T-helper 22 cell (primary cell): Measurements from ENCODE around the gene HCAR3.
"Not testable (repeated sequence)": the region's sequence is repeated elsewhere in the genome, so short reads cannot be mapped to it uniquely, and the experiment has no call there.

Experiments used
- DNase-seq: peaks from one replicate; pipeline ENCODE4 v3.0.0-alpha.2; 2020; ENCODE audit warnings: low read depth

The HCAR3 gene

DNA sequence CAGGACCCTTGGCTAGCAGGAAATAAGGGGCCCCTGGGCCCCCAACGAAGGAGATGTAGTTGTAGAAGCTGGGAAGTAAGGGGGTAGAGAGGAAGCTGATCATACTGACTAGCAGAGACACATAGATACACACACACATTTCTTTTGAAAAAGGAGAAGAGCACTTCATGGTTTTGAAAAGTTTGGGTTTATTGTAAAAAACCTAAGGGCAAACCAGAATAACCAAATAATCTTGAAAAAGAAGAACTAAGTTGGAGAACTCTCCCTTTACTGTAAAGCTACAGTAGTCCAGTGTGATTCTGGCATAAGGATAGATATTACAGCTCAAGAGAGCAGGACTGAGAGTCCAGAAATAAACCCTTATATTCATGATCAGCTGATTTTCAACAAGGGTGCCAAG is 5.8 kb upstream of the HCAR3 start:
- no peak for DNase-seq

DNA sequence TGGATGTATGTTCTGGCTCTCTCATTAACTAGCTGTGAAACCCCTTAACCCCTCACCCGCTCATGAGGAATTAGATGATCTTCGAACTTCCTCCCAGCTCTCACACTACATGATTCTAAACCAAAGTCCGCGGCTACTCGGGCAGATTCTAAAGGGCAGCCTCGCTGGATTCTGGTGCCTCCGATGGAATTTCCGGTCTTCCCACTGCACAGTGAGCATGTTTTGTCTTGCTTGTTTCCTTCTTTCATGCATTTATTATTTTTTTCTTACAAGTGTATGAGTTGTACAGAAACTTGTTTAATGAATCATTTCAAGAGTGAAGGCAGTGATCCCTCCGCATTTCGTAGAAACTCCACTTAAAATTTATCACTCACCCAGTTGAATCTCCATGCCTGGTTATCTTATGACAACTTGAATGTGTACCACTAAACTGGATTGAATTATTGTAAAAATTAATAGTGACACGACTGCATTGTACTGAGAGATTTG is 4.5 kb upstream of the HCAR3 start:
- DNase-seq: no peak

DNA sequence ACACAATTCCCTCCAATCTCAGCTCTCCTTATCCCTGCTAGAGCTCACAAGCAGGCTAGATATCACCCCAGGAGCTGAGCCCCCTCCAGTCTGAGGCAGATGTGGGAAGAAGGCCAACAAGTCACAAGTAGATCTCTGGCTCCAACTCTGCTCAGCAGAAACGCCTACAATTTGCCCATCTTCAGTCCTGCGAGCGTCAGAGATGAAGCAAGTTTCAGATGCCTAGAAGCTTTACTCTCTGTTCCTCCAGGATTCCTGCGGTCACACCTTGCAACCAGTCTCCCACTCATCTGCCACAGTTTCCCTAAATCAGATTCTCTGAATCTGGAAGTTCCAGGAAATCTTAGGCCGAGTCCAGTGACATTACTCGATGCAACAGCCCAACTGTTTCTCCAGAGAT is 1.4 kb downstream of the HCAR3 start:
- not testable (repeated sequence) for DNase-seq

DNA sequence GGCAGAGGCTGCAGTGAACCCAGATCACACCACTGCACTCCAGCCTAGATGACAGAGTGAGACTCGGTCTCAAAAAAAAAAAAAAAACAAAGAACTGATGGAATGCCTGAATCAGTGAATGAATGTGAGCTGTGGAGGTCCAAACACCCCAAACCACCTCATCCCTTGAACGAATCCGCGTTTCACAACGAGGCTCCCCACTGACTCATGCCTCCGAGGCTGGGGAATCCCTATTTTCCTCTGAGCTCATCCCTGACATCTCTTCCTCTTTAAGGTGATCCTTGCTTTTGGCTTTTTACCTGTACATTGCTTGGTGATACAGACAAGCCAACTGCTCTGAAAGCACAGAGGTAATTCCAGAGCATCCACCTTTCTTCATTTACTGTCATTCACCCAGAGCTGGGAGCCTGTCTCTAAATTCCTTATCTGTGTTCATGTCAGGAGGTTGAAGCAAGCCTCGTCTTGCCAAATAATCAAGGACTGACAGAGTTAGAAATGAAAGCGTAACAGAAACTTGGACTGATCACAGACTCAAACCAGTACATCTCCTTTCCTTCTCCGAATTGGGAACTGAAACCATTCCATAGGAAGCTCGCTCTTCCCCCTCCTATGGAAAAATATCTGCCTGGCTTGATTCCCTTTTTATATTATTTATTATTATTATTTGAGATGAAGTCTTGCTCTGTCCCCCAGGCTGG is 3.0 kb downstream of the HCAR3 start:
- not testable (repeated sequence) for DNase-seq

DNA sequence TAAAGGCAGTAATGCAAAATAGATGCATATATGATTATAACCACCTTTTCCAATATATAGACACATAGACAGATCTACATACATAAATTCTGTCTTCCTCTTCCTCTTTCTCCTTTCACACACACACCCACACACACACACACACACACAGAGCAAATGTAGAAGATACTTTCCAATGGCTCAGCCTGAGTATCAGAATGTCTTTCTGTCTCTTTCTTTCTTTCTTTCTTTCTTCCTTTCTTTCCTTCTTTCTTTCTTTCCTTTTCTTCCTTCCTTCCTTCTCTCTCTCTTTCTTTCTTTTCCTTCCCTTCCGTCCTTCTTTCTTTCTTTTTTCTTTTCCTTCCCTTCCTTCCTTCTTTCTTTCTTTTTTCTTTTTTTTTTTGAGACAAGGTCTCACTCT is 5.3 kb downstream of the HCAR3 start:
- DNase-seq: not testable (repeated sequence)

DNA sequence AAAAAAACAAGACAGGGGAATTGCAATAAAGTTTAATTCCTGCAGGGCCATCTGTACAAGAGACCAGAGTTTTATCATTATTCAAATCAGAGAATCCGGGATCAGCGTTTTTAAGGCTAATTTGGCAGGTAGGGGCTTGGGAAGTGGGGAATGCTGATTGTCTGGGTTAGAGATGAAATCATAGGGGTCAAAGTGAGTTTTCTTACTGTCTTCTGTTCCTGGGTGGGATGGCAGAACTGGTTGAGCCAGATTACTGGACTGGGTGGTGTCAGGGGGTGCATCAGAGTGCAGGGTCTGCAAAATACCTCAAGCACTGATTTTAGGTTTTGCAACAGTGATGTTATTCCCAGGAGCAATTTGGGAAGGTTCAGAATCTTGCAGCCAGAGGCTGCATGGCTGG is 6.3 kb downstream of the HCAR3 start:
- not testable (repeated sequence) for DNase-seq

DNA sequence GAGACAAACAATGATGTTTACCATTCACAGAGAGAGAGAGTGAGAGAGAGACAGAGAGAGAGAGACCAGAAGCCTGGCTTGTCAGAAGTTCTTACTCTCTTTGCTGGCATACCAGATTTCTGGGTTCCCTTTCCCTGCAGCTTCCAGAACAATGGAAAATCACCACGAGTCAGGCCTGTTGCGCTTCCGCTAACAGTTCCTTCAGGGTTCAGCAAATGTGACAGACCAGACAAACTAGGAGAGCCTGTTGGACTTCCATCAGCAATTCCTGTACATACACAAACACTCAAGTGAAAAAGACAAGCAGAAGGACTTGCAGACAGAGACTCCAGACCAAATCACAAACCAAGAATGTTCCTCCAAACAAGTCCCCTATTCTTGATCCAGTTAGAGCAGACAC is 7.3 kb downstream of the HCAR3 start:
- DNase-seq: not testable (repeated sequence)

DNA sequence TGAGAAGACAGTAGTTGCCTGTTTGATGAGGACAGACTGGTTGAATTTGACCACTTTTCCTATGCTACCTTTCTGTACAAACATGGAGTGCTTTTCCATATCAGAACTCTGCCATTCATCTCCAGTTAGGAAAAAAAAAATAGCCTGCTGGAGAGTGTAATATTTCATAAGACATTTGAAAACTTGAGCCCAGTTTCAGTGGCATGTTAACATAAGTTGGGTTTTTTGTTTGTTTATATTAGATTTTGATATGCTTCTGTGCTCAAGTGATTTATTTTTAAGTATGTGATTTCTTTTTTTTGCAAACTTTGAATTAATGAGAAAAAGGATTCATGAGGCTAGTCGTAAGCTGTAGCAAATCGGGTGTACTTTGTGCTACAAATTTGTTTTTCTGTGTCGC is 12.8 kb downstream of the HCAR3 start:
- not testable (repeated sequence) for DNase-seq

DNA sequence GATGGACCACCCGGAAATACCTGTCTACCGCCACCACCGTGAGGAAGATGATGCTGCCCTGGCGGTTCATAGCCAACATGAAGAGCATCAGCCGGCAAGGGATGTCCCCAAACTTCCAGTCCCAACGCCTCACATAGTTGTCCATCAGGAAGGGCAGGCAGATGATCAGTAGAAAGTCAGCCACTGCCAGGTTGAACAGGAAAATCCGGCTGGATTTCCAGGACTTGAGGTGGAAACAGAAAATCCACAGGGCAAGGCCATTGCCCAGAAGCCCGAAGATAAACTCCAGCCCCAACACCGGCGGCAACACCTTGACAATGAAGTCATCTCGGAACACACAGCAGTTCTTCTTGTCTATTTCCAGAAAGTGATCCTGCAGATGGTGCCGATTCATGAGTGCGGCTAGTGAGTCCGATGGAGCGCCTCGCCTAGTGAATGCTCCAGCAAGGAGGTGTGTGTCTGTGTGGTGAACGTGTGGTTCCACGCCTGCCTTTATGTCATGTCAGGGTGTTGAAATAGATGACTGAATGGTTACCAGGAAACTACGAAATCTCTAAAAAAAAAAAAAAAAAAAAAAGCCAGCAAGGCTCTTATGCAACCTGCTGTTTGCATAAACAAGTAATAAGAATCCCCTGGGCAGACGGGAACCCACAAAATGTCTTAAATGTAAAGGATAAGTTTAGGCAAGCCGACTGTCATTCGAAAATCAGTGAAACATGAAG is 13.6 kb downstream of the HCAR3 start, which contains the start of gene HCAR2:
HCAR2 (minus strand) TSS at position 468 of the 722 bp plus-strand sequence; CDS start at position 394, 74 bp downstream.
- DNase-seq: not testable (repeated sequence)

DNA sequence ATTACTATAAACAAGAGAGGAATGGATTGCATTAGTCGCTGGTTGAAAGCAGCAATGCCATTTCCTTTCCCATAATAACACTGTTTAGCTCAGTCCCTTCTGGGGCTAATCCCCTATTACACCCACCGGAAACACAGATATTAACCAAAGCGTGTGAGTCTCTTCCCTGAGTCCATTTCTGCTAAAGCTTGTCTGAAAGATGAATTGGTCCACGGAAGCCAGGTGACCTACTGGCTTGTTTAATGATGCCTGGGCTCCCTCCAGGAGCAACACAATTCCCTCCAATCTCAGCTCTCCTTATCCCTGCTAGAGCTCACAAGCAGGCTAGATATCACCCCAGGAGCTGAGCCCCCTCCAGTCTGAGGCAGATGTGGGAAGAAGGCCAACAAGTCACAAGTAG is 15.1 kb downstream of the HCAR3 start:
- not testable (repeated sequence) for DNase-seq

DNA sequence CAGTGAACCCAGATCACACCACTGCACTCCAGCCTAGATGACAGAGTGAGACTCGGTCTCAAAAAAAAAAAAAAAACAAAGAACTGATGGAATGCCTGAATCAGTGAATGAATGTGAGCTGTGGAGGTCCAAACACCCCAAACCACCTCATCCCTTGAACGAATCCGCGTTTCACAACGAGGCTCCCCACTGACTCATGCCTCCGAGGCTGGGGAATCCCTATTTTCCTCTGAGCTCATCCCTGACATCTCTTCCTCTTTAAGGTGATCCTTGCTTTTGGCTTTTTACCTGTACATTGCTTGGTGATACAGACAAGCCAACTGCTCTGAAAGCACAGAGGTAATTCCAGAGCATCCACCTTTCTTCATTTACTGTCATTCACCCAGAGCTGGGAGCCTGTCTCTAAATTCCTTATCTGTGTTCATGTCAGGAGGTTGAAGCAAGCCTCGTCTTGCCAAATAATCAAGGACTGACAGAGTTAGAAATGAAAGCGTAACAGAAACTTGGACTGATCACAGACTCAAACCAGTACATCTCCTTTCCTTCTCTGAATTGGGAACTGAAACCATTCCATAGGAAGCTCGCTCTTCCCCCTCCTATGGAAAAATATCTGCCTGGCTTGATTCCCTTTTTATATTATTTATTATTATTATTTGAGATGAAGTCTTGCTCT is 16.4 kb downstream of the HCAR3 start:
- not testable (repeated sequence) for DNase-seq

DNA sequence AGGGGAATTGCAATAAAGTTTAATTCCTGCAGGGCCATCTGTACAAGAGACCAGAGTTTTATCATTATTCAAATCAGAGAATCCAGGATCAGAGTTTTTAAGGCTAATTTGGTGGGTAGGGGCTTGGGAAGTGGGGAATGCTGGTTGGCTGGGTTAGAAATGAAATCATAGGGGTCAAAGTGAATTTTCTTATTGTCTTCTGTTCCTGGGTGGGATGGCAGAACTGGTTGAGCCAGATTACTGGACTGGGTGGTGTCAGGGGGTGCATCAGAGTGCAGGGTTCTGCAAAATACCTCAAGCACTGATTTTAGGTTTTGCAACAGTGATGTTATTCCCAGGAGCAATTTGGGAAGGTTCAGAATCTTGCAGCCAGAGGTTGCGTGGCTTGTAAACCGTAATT is 19.7 kb downstream of the HCAR3 start:
- DNase-seq: not testable (repeated sequence)

DNA sequence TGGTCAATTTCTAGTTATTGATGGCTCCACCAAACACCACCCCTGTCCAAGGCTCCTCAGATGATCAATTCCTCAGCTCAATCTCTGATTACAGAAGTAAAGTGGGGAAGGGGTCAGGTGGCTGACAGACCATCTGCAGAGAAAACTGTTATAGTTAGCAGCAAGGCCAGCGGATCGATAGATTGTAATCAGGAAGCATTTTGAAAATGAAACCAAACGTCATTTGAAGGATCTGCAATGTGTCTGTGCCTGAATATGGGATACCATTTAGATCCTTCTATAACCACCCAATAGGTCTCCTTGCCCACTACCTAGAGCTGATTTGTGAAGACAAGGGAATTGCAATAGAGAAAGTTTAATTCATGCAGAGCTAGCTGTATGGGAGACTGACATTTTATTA is 25.0 kb downstream of the HCAR3 start:
- DNase-seq: no peak

DNA sequence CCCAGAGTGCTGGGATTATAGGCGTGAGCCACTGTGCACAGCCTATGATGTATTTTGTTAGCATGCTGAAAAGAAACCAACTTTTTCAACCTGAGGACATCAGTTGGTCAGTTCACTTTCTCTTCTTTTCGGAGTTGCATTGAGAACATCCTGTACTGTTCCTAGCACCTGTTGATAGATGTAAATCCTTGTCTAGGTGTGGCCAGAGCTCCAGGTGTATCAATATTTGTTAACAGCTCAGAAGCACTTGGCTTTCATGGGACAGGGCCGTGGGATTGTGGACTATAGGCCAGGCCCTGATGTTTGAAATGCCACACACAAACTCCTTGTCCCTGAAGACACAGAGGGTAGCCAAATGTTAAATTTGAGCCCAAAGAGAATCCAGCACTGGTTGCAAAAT is 28.3 kb downstream of the HCAR3 start:
- DNase-seq: no peak

DNA sequence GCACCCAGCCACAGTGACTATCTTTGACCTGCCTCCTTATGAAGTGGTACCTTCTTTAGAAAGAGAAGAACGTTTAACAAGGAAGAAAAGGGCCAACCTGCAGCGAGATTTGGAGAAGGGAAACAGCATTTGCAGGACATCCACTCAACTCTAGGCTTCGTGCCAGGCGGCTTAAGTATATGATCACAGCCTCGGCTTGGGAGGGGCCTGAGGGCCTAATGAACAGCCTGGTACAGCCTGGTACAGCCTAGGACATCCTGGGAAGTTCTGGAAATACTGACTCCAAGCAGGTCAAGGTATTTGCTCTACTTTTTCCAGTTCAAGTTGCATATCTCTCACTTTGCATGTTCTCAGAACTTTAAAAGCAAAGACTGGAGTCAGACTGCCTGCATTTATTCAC is 29.5 kb downstream of the HCAR3 start:
- no peak for DNase-seq

DNA sequence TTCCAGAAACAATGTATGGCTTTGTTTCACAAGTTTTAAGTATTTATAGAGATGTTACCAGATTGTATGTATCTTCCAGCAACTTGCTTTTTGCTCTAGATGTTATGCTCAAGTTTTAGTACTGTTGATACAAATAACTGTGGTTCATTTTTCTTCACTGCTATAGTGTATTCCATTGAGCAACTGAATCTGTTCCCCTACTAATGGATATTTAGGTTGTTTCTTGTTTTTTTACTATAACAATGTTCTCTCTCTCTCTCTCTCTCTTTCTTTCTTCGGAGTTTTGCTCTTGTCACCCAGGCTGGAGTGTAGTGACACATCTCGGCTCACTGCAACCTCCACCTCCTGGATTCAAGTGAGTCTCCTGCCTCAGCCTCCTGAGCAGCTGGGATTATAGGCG is 30.1 kb downstream of the HCAR3 start:
- no peak for DNase-seq

DNA sequence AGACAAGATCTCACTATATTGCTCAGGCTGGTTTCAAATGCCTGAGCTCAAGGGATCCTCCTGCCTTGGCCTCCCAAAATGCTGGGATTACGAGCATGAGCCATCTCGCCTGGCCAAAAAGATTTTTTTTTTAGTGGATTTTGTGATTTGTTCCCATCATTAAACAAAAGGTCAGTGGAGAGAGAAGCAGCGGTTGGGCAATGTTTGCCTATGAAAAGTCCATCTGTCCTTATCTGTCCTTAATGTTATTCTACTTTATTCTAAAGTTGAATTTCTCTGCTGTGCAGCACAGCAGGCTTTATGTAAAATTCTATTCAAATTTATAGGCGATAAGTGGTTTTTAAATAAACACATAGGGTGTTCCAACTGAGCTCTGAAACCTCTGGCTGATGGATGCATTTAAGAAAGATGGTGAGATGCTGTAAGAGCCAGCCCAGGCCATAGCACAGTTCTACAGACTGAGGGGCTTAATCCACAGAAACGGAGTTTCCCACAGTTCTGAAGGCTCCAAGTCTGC is 32.3 kb downstream of the HCAR3 start:
- no peak for DNase-seq

DNA sequence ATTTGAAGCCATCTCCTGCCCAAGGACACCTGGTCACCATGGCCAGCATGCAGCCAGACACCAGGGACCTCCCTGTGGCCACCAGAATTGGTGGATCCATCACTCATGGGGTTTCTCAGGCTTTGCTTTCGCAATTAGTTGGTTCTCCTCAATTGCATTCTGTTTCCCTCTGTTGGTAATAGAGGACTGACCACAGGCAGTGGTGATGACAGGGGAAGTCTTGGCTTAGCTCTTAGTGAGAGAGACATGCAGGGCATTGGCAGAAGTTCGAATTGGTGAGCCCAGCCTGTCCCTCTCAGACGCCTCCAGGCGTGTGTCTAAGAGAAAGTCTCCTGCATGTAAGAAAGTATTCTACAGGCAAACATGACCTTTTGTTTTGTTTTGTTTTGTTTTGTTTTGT is 34.8 kb downstream of the HCAR3 start:
- no peak for DNase-seq

DNA sequence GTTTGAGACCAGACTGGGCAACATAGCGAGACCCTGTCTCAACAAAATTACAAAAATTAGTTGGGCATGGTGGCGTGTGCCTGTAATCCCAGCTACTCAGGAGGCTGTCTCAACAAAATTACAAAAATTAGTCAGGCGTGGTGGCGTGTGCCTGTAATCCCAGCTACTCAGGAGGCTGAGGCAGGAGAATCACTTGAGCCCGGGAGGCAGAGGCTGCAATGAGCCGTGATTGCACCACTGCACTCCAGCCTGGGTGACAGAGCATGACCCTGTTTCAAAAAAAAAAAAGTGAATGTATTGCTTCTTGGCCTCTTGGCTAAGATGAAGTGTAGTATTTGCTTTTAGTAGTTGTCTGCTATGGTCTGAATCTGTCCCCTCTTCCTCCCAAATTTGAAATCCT is 35.6 kb downstream of the HCAR3 start:
- not testable (repeated sequence) for DNase-seq

DNA sequence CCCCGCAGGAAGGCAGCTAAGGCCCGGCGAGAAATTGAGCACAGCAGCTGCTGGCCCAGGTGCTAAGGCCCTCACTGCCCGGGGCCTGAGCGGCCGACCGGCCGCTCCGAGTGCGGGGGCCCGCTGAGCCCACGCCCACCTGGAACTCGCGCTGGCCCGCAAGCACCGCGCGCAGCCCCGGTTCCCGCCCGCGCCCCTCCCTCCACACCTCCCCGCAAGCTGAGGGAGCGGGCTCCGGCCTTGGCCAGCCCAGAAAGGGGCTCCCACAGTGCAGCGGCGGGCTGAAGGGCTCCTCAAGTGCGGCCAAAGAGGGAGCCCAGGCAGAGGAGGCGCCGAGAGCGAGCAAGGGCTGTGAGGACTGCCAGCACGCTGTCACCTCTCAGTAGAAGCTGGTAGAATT is 39.8 kb downstream of the HCAR3 start:
- DNase-seq: not testable (repeated sequence)

DNA sequence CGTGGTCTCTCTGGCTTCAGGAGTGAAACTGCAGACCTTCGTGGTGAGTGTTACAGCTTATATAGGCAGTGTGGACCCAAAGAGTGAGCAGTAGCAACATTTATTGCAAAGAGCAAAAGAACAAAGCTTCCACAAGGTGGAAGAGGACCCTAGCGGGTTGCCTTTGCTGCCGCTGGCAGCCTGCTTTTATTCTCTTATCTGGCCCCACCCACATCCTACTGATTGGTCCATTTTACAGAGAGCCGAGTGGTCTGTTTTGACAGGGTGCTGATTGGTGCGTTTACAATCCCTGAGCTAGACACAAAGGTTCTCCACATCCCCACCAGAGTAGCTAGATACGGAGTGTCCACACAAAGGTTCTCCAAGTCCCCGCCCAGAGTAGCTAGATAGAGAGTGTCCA is 40.6 kb downstream of the HCAR3 start:
- not testable (repeated sequence) for DNase-seq

DNA sequence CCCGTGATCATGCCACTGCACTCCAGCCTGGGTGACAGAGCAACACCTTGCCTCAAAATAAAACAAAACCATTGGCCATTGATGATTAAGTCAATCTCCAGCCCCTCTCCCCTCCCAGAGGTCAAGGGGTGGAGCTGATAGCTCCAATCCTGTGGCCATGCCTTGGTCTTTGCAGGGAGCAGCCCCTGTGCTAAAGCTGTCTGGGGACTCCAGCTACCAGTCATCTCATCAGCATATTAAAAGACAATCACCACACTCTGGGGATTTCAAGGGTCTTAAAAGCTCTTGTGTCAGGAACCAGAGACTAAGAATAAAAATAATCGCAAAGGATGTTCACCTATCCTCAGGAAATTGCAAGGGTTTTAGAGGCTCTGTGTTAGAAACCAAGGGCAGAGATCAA is 44.1 kb downstream of the HCAR3 start:
- no peak for DNase-seq
